Thymus (tissue), 11 donors: ENCODE results near the gene MYO5B. TPM values are rescaled to one million over a fixed set of nuclear protein-coding genes. Genes with fewer than 3 reads are reported as not detected.

Experiments used
- DNase-seq, 9 donors: peaks; one replicate each; pipeline ENCODE4 v3.0.0-alpha.2; 2013; ENCODE audit warnings: low spot score in 9 of 9, low read depth in 6 of 9, missing footprints in 1 of 9
- H3K27ac ChIP-seq, 2 donors: one replicate each; pipeline ENCODE4 v1.5.1; 2013; ENCODE audit warnings: control low read depth in 1 of 2, low read depth in 1 of 2, low read length in 1 of 2, mild to moderate bottlenecking in 1 of 2, moderate library complexity in 1 of 2
- H3K27me3 ChIP-seq, 2 donors: one replicate each; pipeline ENCODE4 v1.5.1; 2013; ENCODE audit warnings: low read length in 1 of 2; ENCODE audit not compliant: control insufficient read depth in 2 of 2, insufficient read depth in 1 of 2
- H3K36me3 ChIP-seq, 2 donors: one replicate each; pipeline ENCODE4 v1.5.1; 2013; ENCODE audit warnings: low read length in 1 of 2, mild to moderate bottlenecking in 1 of 2, moderate library complexity in 1 of 2; ENCODE audit not compliant: control insufficient read depth in 2 of 2, insufficient read depth in 2 of 2
- H3K4me1 ChIP-seq, 2 donors: one replicate each; pipeline ENCODE4 v1.5.1; 2013; ENCODE audit warnings: low read length in 2 of 2; ENCODE audit not compliant: control insufficient read depth in 2 of 2, insufficient read depth in 2 of 2
- H3K4me3 ChIP-seq, 2 donors: one replicate each; pipeline ENCODE4 v1.5.1; 2013; ENCODE audit warnings: low read length in 2 of 2, control low read depth in 1 of 2, mild to moderate bottlenecking in 1 of 2
- H3K9me3 ChIP-seq, 2 donors: one replicate each; pipeline ENCODE4 v1.5.1; 2013; ENCODE audit warnings: low read length in 1 of 2, mild to moderate bottlenecking in 1 of 2; ENCODE audit not compliant: control insufficient read depth in 2 of 2, insufficient read depth in 1 of 2
- WGBS: extraction: QIAGEN DNeasy Blood & Tissue Kit; methylation state at CpG from one replicate; pipeline ENCODE4 v1.1.7; 2013; 5-methylcytosine and 5-hydroxymethylcytosine counted together
- polyA plus RNA-seq: library from polyadenylated mRNA; stranded (reverse); fragments of 200-250 nt; gene quantifications from one replicate; pipeline ENCODE4 v1.2.3, GENCODE V29; 2013
- total RNA-seq: library from RNA; stranded (reverse); fragments of 120-200 nt; gene quantifications from one replicate; pipeline ENCODE4 v1.2.4, GENCODE V29; 2013
- donor health status: healthy.

The MYO5B gene
- total and polyA plus RNA-seq, 2 donors = 6.2 to 11.1 TPM

DNA sequence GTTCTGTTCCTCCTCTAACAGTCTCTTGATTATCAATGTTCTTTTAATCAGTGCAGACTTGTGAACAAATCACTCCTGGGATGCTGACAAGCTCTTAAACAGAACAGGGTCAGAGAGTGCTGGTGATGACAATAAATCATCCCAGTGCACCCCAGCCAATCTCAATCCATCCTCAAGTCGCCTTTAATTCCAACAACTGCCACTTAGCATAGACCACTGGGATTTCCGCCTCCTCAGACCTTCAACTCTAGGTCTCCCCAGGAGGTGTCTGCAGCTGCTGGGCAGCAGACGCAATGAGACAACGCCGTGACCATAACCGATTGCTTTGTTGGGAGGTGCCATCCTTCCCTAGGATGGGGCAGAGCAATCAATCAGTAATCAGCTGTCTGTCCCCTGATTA, 197.4 kb downstream of the MYO5B start:
- Histone ChIP-seq H3K4me3 (no peak overlapping the region), H3K9me3 (no peaks in the 10 kb centered on the region), H3K36me3 (no peaks in the 10 kb centered on the region), H3K4me1 (no peaks in the 10 kb centered on the region), H3K27ac (no peak overlapping the region), H3K27me3 (no peaks in the 10 kb centered on the region)
- WGBS = 82% methylated on average over 6 of the region's 6 CpGs
- no peak for DNase-seq

DNA sequence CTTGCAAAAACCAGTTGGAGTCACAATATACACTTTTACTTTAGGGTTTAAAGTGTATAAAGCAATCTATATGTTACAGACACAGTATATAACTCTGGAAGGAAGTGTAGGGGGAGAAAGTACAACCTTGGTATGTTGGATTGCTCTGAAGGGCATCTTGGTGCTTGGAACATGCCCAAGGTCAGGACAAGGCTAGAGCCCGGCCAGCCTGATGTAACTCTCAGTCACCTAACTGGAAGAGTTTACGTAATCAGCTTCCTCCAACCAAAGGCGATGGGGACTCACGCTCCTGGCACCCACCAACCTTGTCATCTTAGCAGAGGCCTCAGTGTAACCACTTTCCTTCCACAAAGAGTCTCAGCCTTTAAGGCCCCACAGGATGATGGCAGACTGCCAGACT, 200.5 kb downstream of the MYO5B start:
- H3K36me3 ChIP-seq = no peaks in the 10 kb centered on the region
- 82% methylated on average over 4 of the region's 4 CpGs for WGBS
- H3K4me3 ChIP-seq = no peak overlapping the region
- no peaks in the 10 kb centered on the region for H3K9me3 ChIP-seq
- no peak for DNase-seq
- H3K27ac ChIP-seq = no peak overlapping the region
- H3K4me1 ChIP-seq = no peaks in the 10 kb centered on the region
- H3K27me3 ChIP-seq = no peaks in the 10 kb centered on the region

DNA sequence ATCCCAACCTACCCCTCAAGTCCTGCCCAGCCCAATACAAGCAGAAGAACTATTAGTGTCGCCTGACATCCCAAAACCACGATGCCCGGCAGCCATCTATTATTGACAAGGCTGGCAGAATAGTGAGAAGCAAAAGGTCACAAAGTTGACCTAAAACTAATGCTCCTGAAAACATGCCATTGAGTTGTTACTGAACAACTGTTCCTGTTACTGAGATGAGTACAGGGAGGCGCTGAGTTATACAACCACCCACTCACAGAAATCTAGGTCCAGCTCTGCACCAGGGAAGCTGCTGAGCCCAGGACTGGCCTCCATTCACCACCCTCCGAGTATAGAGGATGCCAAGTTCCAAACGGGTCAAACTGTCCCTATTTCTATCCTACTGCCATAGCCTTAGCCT, 201.6 kb downstream of the MYO5B start:
- WGBS = 96% methylated on average over 6 of the region's 6 CpGs
- Histone ChIP-seq H3K27ac (no peak overlapping the region), H3K36me3 (no peaks in the 10 kb centered on the region)

GRCh38 chr18:49988733-49989132, 206.2 kb downstream of the MYO5B start:
- no peaks in the 10 kb centered on the region for H3K4me1 ChIP-seq
- H3K27ac ChIP-seq = no peak overlapping the region
- no peaks in the 10 kb centered on the region for H3K9me3 ChIP-seq
- no peak overlapping the region for H3K4me3 ChIP-seq
- H3K27me3 ChIP-seq = no peaks in the 10 kb centered on the region
- WGBS = 88% methylated on average over 2 of the region's 2 CpGs
- H3K36me3 ChIP-seq = no peaks in the 10 kb centered on the region
- DNase-seq = no peak

More for the DNA sequence above, 201.6 kb downstream of the MYO5B start:
- no peak for DNase-seq
- no peaks in the 10 kb centered on the region for H3K27me3 ChIP-seq
- H3K4me3 ChIP-seq = no peak overlapping the region
- no peaks in the 10 kb centered on the region for H3K9me3 ChIP-seq
- H3K4me1 ChIP-seq = no peaks in the 10 kb centered on the region

DNA sequence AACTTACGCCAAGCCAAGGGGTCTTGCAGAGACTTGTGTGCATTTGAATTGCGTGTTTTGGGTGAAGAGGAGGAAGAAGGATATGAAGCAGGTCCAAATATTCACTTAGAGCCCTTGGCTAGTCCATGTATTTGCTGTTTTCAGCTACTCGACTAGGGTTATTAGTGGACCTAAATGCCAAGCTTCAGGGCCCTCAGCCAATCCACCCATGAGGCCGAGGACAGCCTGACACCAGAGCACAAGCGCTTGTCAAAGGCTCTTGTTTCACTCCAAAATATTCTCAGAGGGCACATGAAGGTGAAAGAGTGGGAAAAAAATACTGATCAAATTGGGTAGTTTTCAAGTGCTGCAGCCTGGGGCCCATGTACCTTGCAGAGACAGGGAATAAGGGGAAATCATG, 206.8 kb downstream of the MYO5B start:
- Histone ChIP-seq H3K9me3 (no peaks in the 10 kb centered on the region), H3K4me3 (no peak overlapping the region), H3K4me1 (no peaks in the 10 kb centered on the region), H3K27me3 (no peaks in the 10 kb centered on the region), H3K27ac (no peak overlapping the region), H3K36me3 (no peaks in the 10 kb centered on the region)
- WGBS = 95% methylated on average over 5 of the region's 5 CpGs
- DNase-seq = no peak

DNA sequence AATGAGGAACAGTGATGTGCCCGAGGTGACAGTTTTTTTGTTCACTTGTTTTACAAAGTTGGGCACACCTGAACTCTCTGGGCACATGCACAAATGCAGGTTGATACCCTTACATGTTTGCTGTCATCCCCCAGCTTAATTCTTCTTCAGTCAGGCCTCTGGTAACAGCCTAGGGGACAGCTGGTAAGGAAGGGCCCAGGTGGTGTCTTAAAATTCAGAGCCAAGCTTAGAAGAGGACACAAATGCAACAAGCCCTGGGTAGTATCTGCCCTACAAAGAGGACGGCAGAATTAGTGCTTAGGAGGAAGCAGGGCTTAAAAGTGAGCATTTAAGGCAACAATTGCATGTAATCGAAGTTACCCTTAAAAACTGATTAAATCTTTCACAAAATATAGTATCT, 209.7 kb downstream of the MYO5B start:
- WGBS = 79% methylated on average over 3 of the region's 3 CpGs
- H3K9me3 ChIP-seq = no peaks in the 10 kb centered on the region
- no peaks in the 10 kb centered on the region for H3K4me1 ChIP-seq
- H3K36me3 ChIP-seq = no peaks in the 10 kb centered on the region
- H3K27me3 ChIP-seq = no peaks in the 10 kb centered on the region
- no peak overlapping the region for H3K27ac ChIP-seq
- no peak overlapping the region for H3K4me3 ChIP-seq
- DNase-seq = no peak

DNA sequence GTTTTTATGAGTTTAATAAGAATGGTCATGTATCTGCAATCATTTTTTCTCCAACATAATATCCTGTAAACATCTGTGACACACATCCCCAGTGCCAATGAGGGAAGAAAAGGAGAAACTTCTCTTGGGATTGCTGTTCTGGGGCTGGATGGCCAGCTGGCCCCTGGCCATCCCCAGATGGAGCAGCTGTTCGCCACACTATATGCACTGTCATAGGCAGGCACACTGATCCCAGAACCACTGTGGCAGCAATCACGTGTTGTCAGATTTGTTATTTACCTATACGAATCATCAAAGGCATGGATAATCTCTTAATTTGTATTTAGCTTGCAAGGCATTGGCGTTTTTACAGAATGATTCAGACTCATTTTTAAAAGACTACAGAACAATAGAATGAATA, 214.1 kb downstream of the MYO5B start:
- Histone ChIP-seq H3K27me3 (no peaks in the 10 kb centered on the region), H3K4me3 (no peak overlapping the region), H3K4me1 (no peaks in the 10 kb centered on the region), H3K9me3 (no peaks in the 10 kb centered on the region), H3K36me3 (no peaks in the 10 kb centered on the region), H3K27ac (no peak overlapping the region)
- WGBS = 77% methylated on average over 4 of the region's 4 CpGs
- DNase-seq = no peak

GRCh38 chr18:49976795-49977560, 218.0 kb downstream of the MYO5B start:
- H3K4me3 ChIP-seq = no peak overlapping the region
- no peaks in the 10 kb centered on the region for H3K27me3 ChIP-seq
- H3K27ac ChIP-seq = no peak overlapping the region
- DNase-seq = no peak
- no peaks in the 10 kb centered on the region for H3K36me3 ChIP-seq
- no peaks in the 10 kb centered on the region for H3K9me3 ChIP-seq
- WGBS = 86% methylated on average over 15 of the region's 15 CpGs
- H3K4me1 ChIP-seq = no peaks in the 10 kb centered on the region

DNA sequence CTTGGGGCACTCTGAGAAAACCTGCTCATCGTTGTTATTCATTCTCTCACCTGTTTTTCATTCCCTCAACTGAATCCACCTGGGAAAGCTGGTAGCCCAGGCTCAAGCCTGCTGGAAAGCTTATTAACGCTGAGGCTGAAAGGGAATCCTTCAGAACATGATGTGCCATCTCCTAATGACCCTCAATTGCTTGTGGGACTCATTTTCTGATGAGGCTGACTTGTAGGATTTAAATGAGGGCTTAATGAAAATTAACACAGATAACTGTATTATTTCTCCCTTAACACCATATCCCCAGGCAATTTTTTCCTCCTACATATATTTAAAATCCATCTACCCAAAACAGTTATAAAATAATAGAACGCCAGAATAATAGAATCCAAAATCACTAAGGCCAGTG, 218.9 kb downstream of the MYO5B start:
- Histone ChIP-seq H3K27me3 (no peaks in the 10 kb centered on the region), H3K4me1 (no peaks in the 10 kb centered on the region), H3K36me3 (no peaks in the 10 kb centered on the region), H3K4me3 (no peak overlapping the region), H3K9me3 (no peaks in the 10 kb centered on the region), H3K27ac (no peak overlapping the region)
- 93% methylated on average over 3 of the region's 3 CpGs for WGBS
- no peak for DNase-seq
